Neural cell (in vitro differentiated cells): ENCODE data around the gene RNF149. TPM values are rescaled to one million over a fixed set of nuclear protein-coding genes. Genes with fewer than 3 reads are reported as not detected.

ENCODE experiments used
- H2AFZ ChIP-seq: fragments of 200-600, 300-800 bp; sonication (generic), shearing (Covaris generic); 2 replicates; pipeline ENCODE4 v1.6.0; 2014; ENCODE audit warnings: low read depth, mild to moderate bottlenecking, antibody characterized with exemption, low read length, moderate library complexity
- H3F3A ChIP-seq: fragments of 200-600 bp; shearing (Covaris generic); 2 replicates; pipeline ENCODE4 v1.6.1; 2016; ENCODE audit warnings: mild to moderate bottlenecking, moderate library complexity, mixed read lengths, antibody characterized with exemption, low read length; ENCODE audit not compliant: insufficient read depth, poor library complexity, severe bottlenecking
- H3K27ac ChIP-seq: fragments of 200-600, 300-800 bp; sonication (generic), shearing (Covaris generic); 2 replicates; pipeline ENCODE4 v1.5.1; 2014; ENCODE audit warnings: mild to moderate bottlenecking, low read length, moderate library complexity
- H3K27me3 ChIP-seq: fragments of 300-800, 200-600 bp; sonication (generic), shearing (Covaris generic); 2 replicates; pipeline ENCODE4 v1.6.0; 2014; ENCODE audit warnings: mild to moderate bottlenecking, low read depth, low read length, moderate library complexity; ENCODE audit not compliant: insufficient read depth
- H3K36me3 ChIP-seq: fragments of 300-800, 200-600 bp; sonication (generic), shearing (Covaris generic); 2 replicates; pipeline ENCODE4 v1.5.1; 2014; ENCODE audit warnings: mild to moderate bottlenecking, antibody characterized with exemption, low read length, moderate library complexity; ENCODE audit not compliant: insufficient read depth
- H3K4me2 ChIP-seq: fragments of 300-800, 200-600 bp; sonication (generic), shearing (Covaris generic); 2 replicates; pipeline ENCODE4 v1.6.0; 2014; ENCODE audit warnings: mild to moderate bottlenecking, low read length
- H3K4me3 ChIP-seq: fragments of 300-800, 200-600 bp; sonication (generic), shearing (Covaris generic); 2 replicates; pipeline ENCODE4 v1.5.1; 2014; ENCODE audit warnings: mild to moderate bottlenecking, low read length, moderate library complexity
- H3K79me2 ChIP-seq: fragments of 200-600 bp; shearing (Covaris generic); replicated peaks from 2 replicates; pipeline ENCODE4 v1.6.0; 2014; ENCODE audit warnings: mild to moderate bottlenecking, low read length, moderate library complexity; ENCODE audit not compliant: insufficient read depth
- H3K9ac ChIP-seq: fragments of 300-800, 200-600 bp; sonication (generic), shearing (Covaris generic); 2 replicates; pipeline ENCODE4 v1.6.1; 2016; ENCODE audit warnings: mild to moderate bottlenecking, low read length, mixed read lengths
- H3K9me2 ChIP-seq: fragments of 200-600 bp; shearing (Covaris generic); 2 replicates; pipeline ENCODE4 v1.6.1; 2016; ENCODE audit warnings: mild to moderate bottlenecking, low read length, mixed read lengths; ENCODE audit not compliant: insufficient read depth
- H3K9me3 ChIP-seq: fragments of 200-600, 300-800 bp; sonication (generic), shearing (Covaris generic); 2 replicates; pipeline ENCODE4 v1.6.1; 2016; ENCODE audit warnings: mild to moderate bottlenecking, mixed run types, low read length, moderate library complexity, mixed read lengths
- H4K20me1 ChIP-seq: fragments of 200-600 bp; shearing (Covaris generic); 2 replicates; pipeline ENCODE4 v1.6.1; 2016; ENCODE audit warnings: mild to moderate bottlenecking, mixed run types; ENCODE audit not compliant: insufficient read depth
- CTCF ChIP-seq: fragments of 450-650 bp; IDR thresholded peaks from 2 replicates; pipeline ENCODE4 v1.5.1; 2014; ENCODE audit warnings: antibody characterized with exemption, mild to moderate bottlenecking, moderate library complexity; ENCODE audit not compliant: poor library complexity, severe bottlenecking
- EP300 ChIP-seq: fragments of 450-650 bp; conservative IDR thresholded peaks from 2 replicates; pipeline ENCODE4 v1.6.1; 2014; ENCODE audit warnings: antibody characterized with exemption, mild to moderate bottlenecking, moderate library complexity; ENCODE audit not compliant: poor library complexity, severe bottlenecking
- EZH2 ChIP-seq: fragments of 200-600, 300-800 bp; shearing (Covaris generic), sonication (generic); IDR thresholded peaks from 2 replicates; pipeline ENCODE4 v1.6.1; 2014; ENCODE audit warnings: antibody characterized with exemption, low read length, borderline replicate concordance, mild to moderate bottlenecking; ENCODE audit not compliant: insufficient read depth, poor library complexity, severe bottlenecking
- MXI1 ChIP-seq: fragments of 450-650 bp; conservative IDR thresholded peaks from 2 replicates; pipeline ENCODE4 v1.6.1; 2014; ENCODE audit warnings: antibody characterized with exemption, mild to moderate bottlenecking; ENCODE audit not compliant: poor library complexity, severe bottlenecking
- POLR2AphosphoS5 ChIP-seq: IDR thresholded peaks from 2 replicates; pipeline ENCODE4 v1.6.1; 2012
- RAD21 ChIP-seq: fragments of 450-650 bp; conservative IDR thresholded peaks from 2 replicates; pipeline ENCODE4 v1.6.1; 2014; ENCODE audit warnings: antibody characterized with exemption, mild to moderate bottlenecking, moderate library complexity
- REST ChIP-seq: IDR thresholded peaks from 2 replicates; pipeline ENCODE4 v1.6.1; 2012; ENCODE audit warnings: borderline replicate concordance
- SMC3 ChIP-seq: fragments of 450-650 bp; conservative IDR thresholded peaks from 2 replicates; pipeline ENCODE4 v1.6.1; 2014; ENCODE audit warnings: antibody characterized with exemption, mild to moderate bottlenecking, moderate library complexity; ENCODE audit not compliant: poor library complexity
- TAF1 ChIP-seq: IDR thresholded peaks from 2 replicates; pipeline ENCODE4 v1.6.1; 2012; ENCODE audit warnings: low read depth
- polyA plus RNA-seq: library from polyadenylated mRNA; depleted of rRNA; stranded (reverse); fragments of >200 nt; gene quantifications from 2 replicates; pipeline ENCODE4 v1.2.3, GENCODE V29; 2014

RNF149 gene
- polyA plus RNA-seq, 1 donor from 2014 or later = 39.7 TPM

- Histone ChIP-seq H3F3A (no peaks in the 10 kb centered on the region), H3K79me2 (no peaks in the 10 kb centered on the region), H3K4me2 (no peak overlapping the region), H3K27ac (no peak overlapping the region), H4K20me1 (no peaks in the 10 kb centered on the region), H3K4me3 (no peak overlapping the region), H3K9ac (no peak overlapping the region), H3K36me3 (no peaks in the 10 kb centered on the region), H3K9me2 (no peaks in the 10 kb centered on the region), H2AFZ (no peak overlapping the region), H3K27me3 (no peaks in the 10 kb centered on the region), H3K9me3 (no peaks in the 10 kb centered on the region)
- TF ChIP-seq SMC3 (no peak), TAF1 (no peak), MXI1 (no peak), REST (no peak), CTCF (no peak), RAD21 (no peak), EZH2 (no peak), POLR2AphosphoS5 (no peak), EP300 (no peak)
These were observed 48.0 kb upstream of the RNF149 start for GRCh38 chr2:101356521-101356920.

GRCh38 chr2:101356055-101356454 is 47.6 kb upstream of the RNF149 start:
- Histone ChIP-seq H3K79me2 (no peaks in the 10 kb centered on the region), H3K9ac (no peak overlapping the region), H4K20me1 (no peaks in the 10 kb centered on the region), H3K4me2 (no peak overlapping the region), H3K9me3 (no peaks in the 10 kb centered on the region), H3K36me3 (no peaks in the 10 kb centered on the region), H3K27me3 (no peaks in the 10 kb centered on the region), H3K4me3 (no peak overlapping the region), H3F3A (no peaks in the 10 kb centered on the region), H2AFZ (no peak overlapping the region), H3K9me2 (no peaks in the 10 kb centered on the region), H3K27ac (no peak overlapping the region)
- TF ChIP-seq TAF1 (no peak), SMC3 (no peak), POLR2AphosphoS5 (no peak), EP300 (no peak), MXI1 (no peak), RAD21 (no peak), CTCF (no peak), REST (no peak), EZH2 (no peak)
